ENCODE results near the gene CAMK2G.

Gene CAMK2G

DNA sequence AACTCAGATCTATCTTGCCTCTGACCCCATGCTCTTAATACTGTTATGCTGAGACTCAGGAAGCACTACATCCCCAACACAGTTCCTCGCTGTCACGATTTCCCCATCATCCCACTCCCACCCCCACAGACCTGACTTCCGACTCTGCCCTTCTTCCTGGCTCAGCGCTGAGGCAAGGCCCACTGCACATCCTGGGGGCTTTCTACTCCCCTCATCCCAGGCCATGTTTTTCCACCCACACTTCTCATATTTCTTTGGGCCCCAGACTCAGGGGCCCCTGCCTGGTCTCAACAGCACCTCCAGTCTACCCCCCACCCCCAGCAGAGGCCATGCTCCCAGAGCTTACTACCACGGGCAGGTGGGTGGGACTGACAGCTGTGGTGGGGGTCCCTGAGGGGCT lies 55.3 kb downstream of the CAMK2G start:
- no peaks in the 10 kb centered on the region for H3K79me2 ChIP-seq (ENCODE audit: insufficient read depth, low read length)
- H2AFZ ChIP-seq (ENCODE audit: low read depth, low read length, severe bottlenecking), result no peak overlapping the region
- no peak overlapping the region for H3K9ac ChIP-seq (ENCODE audit: low read length)
- no peak for TF ChIP-seq CTCF (IDR thresholded peaks at IDR 0.05; ENCODE audit: insufficient read depth, low read length, poor library complexity, severe bottlenecking)
- H4K20me1 ChIP-seq (ENCODE audit: low read depth, low read length), result no peaks in the 10 kb centered on the region
- no peak overlapping the region for H3K4me3 ChIP-seq (ENCODE audit: insufficient read depth, low read length, poor library complexity, severe bottlenecking)
- no peak overlapping the region for H3K4me2 ChIP-seq (ENCODE audit: low read depth, low read length, poor library complexity, severe bottlenecking)
- no peak overlapping the region for H3K27ac ChIP-seq (ENCODE audit: low read depth, low read length)
- no peaks in the 10 kb centered on the region for H3F3A ChIP-seq (ENCODE audit: insufficient read depth)
- no peaks in the 10 kb centered on the region for H3K27me3 ChIP-seq (ENCODE audit: low read length)
- H3K9me2 ChIP-seq (replicated peaks; ENCODE audit: insufficient read depth, low read length), result no peaks in the 10 kb centered on the region
- no peaks in the 10 kb centered on the region for H3K9me3 ChIP-seq (ENCODE audit: insufficient read depth, low read length)
- no peaks in the 10 kb centered on the region for H3K36me3 ChIP-seq (ENCODE audit: low read length)

- Histone ChIP-seq H3F3A (ENCODE audit: insufficient read depth) (no peaks in the 10 kb centered on the region), H3K9me2 (replicated peaks; ENCODE audit: insufficient read depth, low read length) (no peaks in the 10 kb centered on the region), H3K27ac (ENCODE audit: low read depth, low read length) (no peak overlapping the region), H2AFZ (ENCODE audit: low read depth, low read length, severe bottlenecking) (no peak overlapping the region), H3K4me3 (ENCODE audit: insufficient read depth, low read length, poor library complexity, severe bottlenecking) (no peak overlapping the region), H4K20me1 (ENCODE audit: low read depth, low read length) (no peaks in the 10 kb centered on the region), H3K9ac (ENCODE audit: low read length) (no peak overlapping the region), H3K27me3 (ENCODE audit: low read length) (no peaks in the 10 kb centered on the region), H3K79me2 (ENCODE audit: insufficient read depth, low read length) (no peaks in the 10 kb centered on the region), H3K4me2 (ENCODE audit: low read depth, low read length, poor library complexity, severe bottlenecking) (no peak overlapping the region), H3K36me3 (ENCODE audit: low read length) (no peaks in the 10 kb centered on the region), H3K9me3 (ENCODE audit: insufficient read depth, low read length) (no peaks in the 10 kb centered on the region)
- TF ChIP-seq EZH2phosphoT487 (conservative IDR thresholded peaks at IDR 0.05; ENCODE audit: low read length), result no peak
- TF ChIP-seq CTCF (IDR thresholded peaks at IDR 0.05; ENCODE audit: insufficient read depth, low read length, poor library complexity, severe bottlenecking), result no peak
Observed at GRCh38 chr10:73818402-73818801, 56.0 kb downstream of the CAMK2G start.

DNA sequence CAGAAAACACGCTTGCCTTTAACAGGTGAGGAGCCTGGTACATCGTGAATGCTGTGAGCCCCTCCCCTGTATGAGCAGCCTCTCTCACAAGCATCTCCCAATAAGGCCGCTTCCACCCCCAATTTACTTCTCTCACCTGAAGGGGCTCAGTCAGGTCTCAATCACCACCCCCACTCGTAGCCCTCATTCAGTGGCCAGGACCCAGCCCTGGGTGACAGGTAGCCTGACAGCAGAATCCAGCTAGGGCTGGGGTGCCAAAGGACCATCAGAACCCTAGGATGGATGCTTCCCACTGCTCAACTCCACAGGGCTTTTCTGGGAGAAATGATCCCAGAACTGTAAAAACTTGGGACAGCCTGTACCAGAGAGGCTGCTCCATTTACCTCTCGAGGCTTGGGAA lies 56.5 kb downstream of the CAMK2G start:
- H3K9me3 ChIP-seq (ENCODE audit: insufficient read depth, low read length), result no peaks in the 10 kb centered on the region
- no peaks in the 10 kb centered on the region for H3K79me2 ChIP-seq (ENCODE audit: insufficient read depth, low read length)
- H2AFZ ChIP-seq (ENCODE audit: low read depth, low read length, severe bottlenecking), result no peak overlapping the region
- no peak overlapping the region for H3K9ac ChIP-seq (ENCODE audit: low read length)
- peaks cover 1% of the 10 kb centered on the region; the same call in 1 of the 2 replicates for H3F3A ChIP-seq (ENCODE audit: insufficient read depth)
- no peaks in the 10 kb centered on the region for H4K20me1 ChIP-seq (ENCODE audit: low read depth, low read length)
- no peak for TF ChIP-seq EZH2phosphoT487 (conservative IDR thresholded peaks at IDR 0.05; ENCODE audit: low read length)
- TF ChIP-seq CTCF (IDR thresholded peaks at IDR 0.05; ENCODE audit: insufficient read depth, low read length, poor library complexity, severe bottlenecking), result no peak
- H3K27ac ChIP-seq (ENCODE audit: low read depth, low read length), result no peak overlapping the region
- H3K9me2 ChIP-seq (replicated peaks; ENCODE audit: insufficient read depth, low read length), result no peaks in the 10 kb centered on the region
- H3K4me3 ChIP-seq (ENCODE audit: insufficient read depth, low read length, poor library complexity, severe bottlenecking), result no peak overlapping the region
- H3K27me3 ChIP-seq (ENCODE audit: low read length), result no peaks in the 10 kb centered on the region
- no peak overlapping the region for H3K4me2 ChIP-seq (ENCODE audit: low read depth, low read length, poor library complexity, severe bottlenecking)
- H3K36me3 ChIP-seq (ENCODE audit: low read length), result no peaks in the 10 kb centered on the region

Data from SU-DHL-6 (cell line).